SH-SY5Y (cell line): ENCODE data around the gene AMBRA1.

Experiments used
- GATA2 ChIP-seq: IDR thresholded peaks from 2 replicates; pipeline ENCODE4 v1.6.1; 2011; ENCODE audit warnings: mild to moderate bottlenecking, low read depth, low read length
- GATA3 ChIP-seq: IDR thresholded peaks from 2 replicates; pipeline ENCODE4 v1.6.1; 2011; ENCODE audit warnings: low read depth, mild to moderate bottlenecking, low read length, moderate library complexity

The AMBRA1 gene

DNA sequence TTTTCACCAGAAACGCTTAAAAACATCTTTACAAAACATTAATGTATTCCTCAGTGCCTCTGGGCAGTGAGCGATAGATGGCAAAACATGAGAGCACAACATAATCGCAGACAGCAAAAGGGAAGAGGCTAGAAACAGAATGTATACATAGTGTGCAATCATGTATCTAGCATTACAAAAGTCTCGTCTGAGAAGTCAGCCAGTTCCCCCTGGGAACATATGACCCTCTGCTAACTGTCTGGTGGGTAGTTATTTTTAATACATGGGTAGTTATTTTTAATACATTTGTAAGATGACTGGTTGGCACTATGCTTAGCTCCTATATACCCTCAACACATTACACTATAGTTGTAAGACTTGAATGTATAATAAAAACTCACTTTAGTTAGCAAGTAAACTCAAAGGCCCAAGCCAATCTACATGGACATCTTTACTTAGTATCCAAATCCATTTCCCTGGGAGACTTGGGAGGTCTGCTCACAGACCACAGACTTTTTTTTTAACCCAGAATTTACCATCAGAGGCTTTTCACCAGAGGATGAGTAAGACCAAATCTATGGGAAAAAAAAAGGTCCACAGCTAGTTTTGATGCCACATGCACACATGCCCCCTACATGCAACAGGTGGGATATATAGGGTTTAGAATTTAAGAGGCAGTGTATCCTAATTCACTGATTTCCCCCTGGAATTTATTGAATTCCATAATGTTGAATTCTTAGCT is 71.7 kb downstream of the AMBRA1 start:
- TF ChIP-seq GATA2, result no peak

- TF ChIP-seq GATA3 (no peak), GATA2 (no peak)
Measured at GRCh38 chr11:46520971-46521745, 72.7 kb downstream of the AMBRA1 start.

DNA sequence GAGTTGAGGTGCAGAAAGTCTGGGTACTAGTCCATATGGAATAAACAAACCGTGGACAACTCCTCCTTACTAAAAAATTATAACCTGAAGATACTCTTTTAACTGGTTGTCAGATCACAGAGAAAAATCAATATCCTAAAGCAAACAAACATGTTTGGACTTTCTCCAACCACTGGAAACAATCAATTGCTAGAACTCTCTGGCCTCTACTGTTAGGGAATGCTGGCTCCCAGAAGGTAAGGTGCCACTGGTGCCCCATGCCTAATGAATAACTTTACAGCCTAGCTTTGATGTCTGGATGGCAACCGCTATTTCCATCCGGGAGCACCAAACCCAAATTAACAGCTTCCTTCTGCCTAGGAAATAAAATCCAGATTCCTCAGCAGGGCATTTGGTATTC is 74.5 kb downstream of the AMBRA1 start:
- TF ChIP-seq GATA2 (no peak), GATA3 (no peak)

GRCh38 chr11:46514370-46514769 is 79.5 kb downstream of the AMBRA1 start:
- TF ChIP-seq GATA3, result no peak
- TF ChIP-seq GATA2, result no peak

DNA sequence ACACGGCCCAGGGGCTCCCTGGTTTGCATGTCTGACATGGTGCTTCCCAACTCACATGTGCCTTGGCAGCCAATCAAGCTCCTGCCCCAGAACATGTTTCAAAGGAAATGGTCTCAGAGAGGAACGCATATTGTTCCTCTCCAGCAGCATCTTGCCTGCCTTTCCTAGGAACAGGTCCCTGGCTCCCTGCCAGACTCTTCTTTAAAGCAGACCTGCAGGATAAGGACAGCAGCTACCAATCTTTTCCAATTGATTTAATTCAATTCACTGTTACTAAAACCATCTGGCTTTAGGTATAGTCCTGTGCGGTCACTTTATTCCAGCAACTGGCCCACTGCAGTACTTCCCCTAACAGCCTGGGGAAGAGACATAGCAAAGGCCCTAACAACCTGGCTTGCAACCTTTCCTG is 79.9 kb downstream of the AMBRA1 start:
- no peak for TF ChIP-seq GATA3
- TF ChIP-seq GATA2, result no peak

DNA sequence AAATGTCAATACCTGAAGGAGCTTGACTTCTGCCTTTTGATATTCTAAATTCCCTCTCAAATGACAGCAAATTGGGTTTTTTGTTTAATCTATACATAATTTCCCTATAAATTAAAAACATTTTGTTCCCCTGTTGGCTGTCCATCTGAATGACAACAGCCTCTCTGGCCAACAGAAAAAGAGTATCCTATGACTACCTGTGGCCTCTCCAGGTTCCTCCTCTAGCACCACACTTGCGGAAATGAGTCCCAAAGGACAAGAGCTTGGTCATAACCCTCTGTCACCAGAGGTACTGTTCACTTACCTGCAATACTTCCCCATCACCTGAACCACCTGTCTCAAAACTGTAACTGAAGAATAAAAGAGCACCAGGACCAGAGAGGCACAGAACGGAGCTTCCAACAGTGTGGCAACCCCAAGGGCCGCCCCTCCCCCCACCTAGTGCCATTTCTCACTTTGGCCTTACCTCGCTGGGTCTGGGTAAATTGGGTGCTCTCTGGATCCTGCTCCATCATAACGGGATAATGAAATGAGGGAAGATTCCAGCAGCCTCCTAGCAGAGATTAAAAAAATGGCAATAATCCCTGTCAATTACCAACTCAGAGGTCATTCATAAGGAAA is 81.5 kb downstream of the AMBRA1 start:
- TF ChIP-seq GATA3 (no peak), GATA2 (no peak)

DNA sequence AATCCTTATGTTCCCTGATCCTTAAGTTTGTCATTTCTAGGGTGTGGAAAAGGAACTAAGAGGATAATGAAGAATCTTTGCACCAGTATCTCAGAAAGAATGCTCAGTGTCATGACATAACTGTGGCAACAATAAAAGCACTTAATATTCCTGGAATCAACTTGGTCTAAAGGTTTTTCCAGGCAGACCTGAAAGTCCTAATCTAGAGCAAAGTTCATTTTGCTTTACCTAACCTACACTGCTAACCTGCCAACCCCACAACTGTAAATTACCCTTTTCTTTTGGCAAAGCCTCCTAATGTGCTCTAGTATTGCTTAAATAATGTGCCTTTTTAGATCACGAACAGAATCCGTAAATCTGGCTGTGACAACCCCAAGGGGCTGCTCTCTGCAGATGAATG is 82.5 kb downstream of the AMBRA1 start:
- no peak for TF ChIP-seq GATA2
- no peak for TF ChIP-seq GATA3

- TF ChIP-seq GATA2, result no peak
Measured at GRCh38 chr11:46508360-46508759, 85.5 kb downstream of the AMBRA1 start.

- TF ChIP-seq GATA3 (no peak), GATA2 (no peak)
Measured at GRCh38 chr11:46506483-46506791, 87.4 kb downstream of the AMBRA1 start.

DNA sequence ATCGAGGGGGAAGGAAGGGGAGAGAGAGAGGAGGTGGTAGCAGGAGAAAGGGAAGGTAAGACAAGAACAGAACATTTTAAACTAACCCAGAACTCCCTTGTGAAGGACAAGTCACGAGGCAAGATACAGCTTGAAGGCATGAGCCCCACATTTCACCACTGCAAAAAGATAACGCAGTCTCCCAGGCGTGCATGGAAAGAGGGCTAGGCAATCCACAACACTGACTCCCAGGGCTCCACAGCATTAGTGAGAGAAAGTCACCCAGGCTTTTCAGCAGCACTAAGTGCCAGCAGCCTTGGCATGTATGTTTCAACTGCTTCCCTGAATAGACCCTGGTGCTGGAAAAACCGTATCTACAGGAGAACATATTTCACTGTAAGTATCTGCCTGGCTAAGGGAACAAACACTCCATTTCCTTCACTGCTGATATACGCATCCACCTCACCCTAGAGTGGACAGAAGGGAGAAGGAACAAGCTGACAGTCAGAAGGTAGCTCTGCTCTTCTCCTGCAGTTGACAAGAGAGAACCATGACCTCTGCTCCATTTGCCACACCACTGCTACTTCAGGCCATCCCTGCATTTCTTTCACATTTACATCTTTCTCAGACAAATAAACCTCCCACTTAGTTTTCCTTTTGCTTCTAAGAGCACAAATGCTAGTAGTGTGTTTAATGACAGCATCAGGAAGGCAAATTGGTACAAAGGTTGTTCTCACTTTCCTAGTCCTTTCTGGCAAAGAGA is 87.9 kb downstream of the AMBRA1 start:
- no peak for TF ChIP-seq GATA2
- TF ChIP-seq GATA3, result no peak

DNA sequence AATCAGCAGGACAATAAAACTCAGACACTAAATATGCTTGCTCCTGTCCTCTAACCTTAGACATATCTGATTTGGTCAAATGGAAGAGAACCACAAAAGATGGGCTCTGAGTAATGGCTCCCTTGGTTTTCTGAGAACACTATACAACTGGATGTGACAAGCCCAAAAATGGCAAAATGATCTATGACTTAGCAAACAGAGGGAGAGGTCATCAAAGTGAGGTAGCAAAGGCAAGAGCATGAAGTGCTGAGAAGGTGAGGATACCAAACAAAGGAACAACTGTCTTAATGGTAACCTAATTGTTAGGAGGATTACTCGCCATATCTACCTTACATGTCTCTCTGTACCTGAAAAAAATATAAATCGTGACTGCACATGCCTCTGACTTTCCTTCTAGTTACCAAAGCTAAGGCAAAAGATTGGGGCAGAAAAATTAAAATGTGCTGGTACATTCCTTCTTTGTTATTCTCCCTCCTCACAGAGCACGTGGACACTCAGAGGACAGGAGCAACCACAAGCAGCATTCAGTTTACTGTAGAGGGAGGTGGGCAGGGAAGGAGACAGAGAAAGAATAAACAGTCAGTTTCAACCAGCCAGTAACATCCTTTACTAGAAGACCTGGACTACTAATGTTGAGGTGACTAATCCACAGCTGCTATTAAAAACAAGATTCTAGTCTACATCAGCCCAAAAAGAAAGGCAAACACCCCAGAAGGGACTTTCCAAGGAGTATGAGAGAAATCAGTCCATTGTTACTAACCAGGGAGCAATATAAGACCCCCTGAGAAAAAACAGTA is 88.8 kb downstream of the AMBRA1 start:
- TF ChIP-seq GATA2, result no peak
- TF ChIP-seq GATA3, result no peak

DNA sequence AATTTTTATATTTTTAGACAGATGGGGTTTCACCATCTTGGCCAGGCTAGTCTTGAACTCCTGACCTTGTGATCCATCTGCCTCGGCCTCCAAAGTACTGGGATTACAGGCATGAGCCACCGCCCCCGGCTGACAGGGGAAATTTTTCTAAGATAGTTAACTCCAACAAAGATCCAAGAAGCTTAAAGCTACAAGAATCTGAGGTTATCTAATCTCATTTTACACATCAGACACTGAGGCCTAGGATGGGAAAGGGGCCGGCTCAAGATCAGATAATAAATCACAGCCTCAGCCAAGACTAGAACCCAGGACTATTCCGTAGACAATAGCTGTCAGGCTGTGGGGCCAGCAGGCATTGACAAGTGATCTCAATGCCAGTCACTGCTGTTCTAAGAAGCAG is 94.0 kb downstream of the AMBRA1 start:
- TF ChIP-seq GATA2, result no peak
- no peak for TF ChIP-seq GATA3

GRCh38 chr11:46498968-46499367 is 94.9 kb downstream of the AMBRA1 start:
- no peak for TF ChIP-seq GATA2
- TF ChIP-seq GATA3, result no peak

DNA sequence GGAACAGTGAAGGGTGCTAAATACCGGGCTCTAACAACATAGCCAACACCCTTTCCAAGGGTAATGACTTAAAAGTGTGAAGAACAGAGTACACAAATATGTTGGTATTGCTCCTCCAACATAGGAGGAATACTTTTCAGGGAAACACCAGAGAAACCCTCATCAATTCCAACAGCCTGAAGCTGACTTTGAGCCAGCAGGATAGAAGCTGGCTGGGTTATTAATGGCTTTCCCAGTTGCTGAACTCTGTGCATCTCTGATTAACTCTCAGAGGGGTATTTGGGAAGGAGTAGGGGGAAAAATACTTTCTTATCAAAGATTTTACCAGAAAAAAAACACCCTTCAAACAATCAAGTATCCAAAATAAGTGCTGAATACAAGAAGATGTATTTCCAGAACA is 95.6 kb downstream of the AMBRA1 start:
- TF ChIP-seq GATA2 (no peak), GATA3 (no peak)

DNA sequence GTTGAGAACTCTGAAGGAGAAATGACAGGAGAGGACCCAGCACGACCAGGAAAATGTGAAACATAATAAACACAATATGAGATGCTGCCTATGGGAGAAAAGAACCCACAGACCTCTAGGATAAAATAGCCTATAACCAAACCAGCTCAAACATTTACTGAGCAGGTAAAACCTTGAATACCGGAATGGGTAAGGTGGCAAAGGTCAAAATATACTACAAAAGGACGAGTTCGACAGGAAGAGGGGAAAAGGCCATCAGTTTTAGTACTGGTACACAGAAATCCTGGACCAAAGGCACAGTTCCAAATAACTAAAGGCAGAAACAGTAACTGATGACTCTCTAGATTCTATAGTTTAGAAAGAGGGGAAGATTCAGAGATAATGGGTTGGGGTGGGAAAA is 96.3 kb downstream of the AMBRA1 start:
- TF ChIP-seq GATA2, result no peak
- TF ChIP-seq GATA3, result no peak
